HEK293T (cell line): Measurements from ENCODE around the gene DNAJC27.

Experiments
- CTBP1 ChIP-seq: fragments of 450-650 bp; IDR thresholded peaks from 2 replicates; pipeline ENCODE4 v1.6.1; 2016; ENCODE audit warnings: borderline replicate concordance
- LEF1 ChIP-seq: fragments of 450-650 bp; IDR thresholded peaks from 2 replicates; pipeline ENCODE4 v1.6.1; 2017; ENCODE audit warnings: mild to moderate bottlenecking, borderline replicate concordance
- SP1 ChIP-seq: fragments of 450-650 bp; IDR thresholded peaks from 2 replicates; pipeline ENCODE4 v1.6.1; 2017

- TF ChIP-seq SP1 = no peak
- no peak for TF ChIP-seq LEF1
- no peak for TF ChIP-seq CTBP1
Measured at GRCh38 chr2:25001325-25001637, 29.5 kb upstream of the DNAJC27 start.
